HG02571 (cell line): ENCODE results near the gene NPAS3.

ENCODE experiments used
- ATAC-seq: cut with Tn5 transposase; IDR thresholded peaks from one replicate; pipeline ENCODE4 v1.9.1; 2021; ENCODE audit warnings: mild to moderate bottlenecking, moderate library complexity; ENCODE audit not compliant: unreplicated experiment

Gene NPAS3

DNA sequence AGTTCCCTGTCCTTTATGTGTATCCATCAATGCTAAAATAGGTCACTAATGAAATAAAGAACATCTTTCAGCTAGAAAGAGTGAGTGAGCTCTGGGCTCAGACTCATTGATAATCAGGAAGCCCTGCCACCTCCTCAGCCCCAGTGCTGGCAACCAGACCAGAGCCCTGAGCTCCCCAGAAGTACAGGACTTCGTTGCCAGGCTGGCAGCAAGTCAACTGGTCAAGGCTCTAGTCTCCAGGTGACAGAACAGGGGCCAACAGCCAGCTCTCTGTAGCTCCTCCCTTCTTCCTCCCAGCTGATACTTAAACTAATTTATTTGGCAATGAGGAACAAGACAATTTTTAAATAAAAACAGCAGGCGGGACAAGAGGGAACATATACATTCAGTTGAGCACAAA is 866.9 kb downstream of the NPAS3 start:
- no peak for ATAC-seq

- ATAC-seq: no peak
Measured at GRCh38 chr14:33806905-33807304, 868.2 kb downstream of the NPAS3 start.

DNA sequence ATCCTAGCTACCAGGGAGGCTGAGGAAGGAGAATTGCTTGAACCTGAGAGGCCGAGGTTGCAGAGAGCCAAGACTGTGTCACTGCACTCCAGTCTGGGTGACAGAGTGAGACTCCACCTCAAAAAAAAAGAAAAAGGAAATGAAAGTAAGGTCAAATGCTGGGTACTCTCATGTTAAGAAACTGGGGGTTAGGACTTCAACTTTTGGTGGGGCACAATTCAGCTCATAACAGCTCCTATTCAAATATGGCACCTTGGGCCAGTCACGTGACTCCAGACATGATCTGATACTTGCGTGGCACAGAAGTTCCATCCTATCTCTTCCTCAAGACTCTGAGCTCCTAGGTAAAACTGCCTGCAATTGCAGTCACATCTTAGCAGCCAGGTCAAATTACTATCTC is 869.5 kb downstream of the NPAS3 start:
- ATAC-seq: no peak

- no peak for ATAC-seq
Measured at GRCh38 chr14:33809396-33809981, 870.8 kb downstream of the NPAS3 start.

DNA sequence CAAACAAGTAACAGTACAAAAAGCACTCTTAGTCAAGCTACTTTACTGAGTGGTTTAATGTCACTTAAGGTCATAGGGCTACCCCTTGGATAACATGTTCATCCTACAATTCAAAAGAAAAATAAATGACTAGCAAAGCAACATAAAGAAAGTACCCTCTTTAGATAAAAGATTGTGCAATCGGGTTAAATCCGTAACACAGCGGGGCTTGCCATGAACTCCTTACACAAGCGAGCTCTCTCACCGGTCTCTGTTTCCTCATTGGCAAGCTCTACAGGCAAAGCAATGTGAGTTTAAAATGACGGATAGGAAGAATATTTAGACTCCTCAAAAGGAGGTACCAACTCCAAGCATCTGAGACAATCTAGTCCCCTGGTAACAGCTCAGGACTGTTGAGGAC is 871.6 kb downstream of the NPAS3 start:
- no peak for ATAC-seq

- no peak for ATAC-seq
Measured at GRCh38 chr14:33811721-33812120, 873.0 kb downstream of the NPAS3 start.

- ATAC-seq: no peak
Measured at GRCh38 chr14:33812181-33812580, 873.5 kb downstream of the NPAS3 start.

DNA sequence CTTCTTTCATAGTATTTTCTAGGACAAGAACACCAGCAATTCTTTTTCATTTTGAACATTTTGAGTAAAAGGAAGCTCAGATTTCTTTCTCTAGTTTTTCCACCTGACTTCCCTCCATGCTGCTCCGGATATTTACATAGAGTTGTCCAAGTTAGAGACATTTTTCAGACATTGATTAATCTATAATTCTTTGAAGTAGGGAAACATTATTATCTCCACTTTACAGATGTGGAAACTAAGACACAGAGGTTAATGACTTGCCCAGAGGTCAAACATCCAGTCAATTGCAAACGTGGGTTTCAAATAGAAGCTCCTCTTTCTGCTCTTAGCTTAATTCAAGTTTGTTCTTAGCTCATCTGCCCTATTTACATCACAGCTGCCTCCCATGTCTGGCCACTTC is 873.9 kb downstream of the NPAS3 start:
- ATAC-seq: no peak

DNA sequence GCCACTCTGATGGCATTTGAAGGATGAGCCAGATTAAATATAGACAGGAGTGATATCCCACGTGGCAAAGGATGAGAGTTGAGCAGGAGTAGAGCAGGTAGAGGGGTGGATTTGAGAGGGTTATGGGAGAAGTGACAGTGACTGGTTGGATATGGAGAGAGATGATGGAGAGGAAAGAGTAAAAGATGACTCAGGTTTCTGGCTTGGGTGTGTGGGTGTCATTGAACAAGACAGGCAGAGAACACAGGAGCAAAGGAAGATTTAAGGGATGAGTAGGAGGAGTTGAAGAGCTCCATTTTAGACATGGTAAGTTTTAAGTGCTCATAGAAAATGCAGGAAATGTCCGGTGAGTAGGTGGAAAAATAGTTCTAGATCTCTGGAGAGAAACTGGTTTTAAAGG is 875.3 kb downstream of the NPAS3 start:
- ATAC-seq: no peak

GRCh38 chr14:33833706-33834465 is 895.2 kb downstream of the NPAS3 start:
- no peak for ATAC-seq

DNA sequence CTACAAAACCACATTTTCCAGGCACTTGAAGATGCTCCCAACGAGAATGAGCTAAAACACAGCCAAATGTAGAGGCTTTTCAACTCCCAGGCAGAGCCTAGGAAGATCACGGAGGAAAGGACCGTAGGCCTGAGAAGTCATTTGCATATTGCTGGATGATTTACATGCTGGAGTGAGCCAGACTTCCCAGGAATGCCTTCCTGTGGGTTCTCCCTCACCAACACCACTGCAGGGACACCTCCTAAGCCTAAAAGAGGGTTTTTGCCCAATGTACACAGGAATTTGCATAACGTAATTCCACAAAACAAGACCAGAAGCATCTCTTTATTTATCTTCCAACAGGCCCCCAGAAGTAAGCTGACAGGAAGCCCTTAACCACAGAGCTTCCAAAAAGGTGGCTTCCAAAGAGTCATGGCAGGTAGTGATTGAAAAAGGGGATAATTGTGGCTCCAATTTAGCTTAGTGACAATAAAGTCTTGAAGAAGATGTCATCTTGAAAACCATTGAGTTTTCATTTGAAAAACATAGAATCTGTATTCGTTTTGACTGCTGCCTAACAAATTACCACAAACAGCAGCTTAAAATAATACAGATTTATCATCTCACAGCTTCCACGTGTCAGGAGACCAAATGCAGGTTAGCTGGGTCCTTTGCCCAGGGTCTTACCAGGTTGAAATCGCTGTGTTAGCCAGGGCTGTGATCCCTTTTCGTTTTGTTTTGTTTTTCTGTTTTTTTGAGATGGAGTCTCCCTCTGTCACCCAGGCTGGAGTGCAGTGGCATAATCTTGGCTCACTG is 896.0 kb downstream of the NPAS3 start:
- no peak for ATAC-seq

DNA sequence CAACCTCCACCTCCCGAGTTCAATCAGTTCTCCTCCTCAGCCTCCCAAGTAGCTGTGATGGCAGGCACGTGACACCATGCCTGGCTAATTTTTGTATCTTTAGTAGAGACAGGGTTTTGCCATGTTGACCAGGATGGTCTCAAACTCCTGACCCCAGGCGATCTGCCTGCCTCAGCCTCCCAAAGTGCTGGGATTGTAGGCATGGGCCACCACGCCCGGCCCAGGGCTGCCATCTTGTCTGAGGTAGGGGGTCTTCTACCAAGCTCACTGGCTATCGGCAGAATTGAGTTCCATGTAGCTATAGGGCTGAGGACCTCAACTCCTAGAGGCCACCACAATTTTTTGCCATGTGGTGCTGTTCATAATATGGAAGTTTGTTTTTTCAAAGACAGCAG is 896.6 kb downstream of the NPAS3 start:
- ATAC-seq: no peak

DNA sequence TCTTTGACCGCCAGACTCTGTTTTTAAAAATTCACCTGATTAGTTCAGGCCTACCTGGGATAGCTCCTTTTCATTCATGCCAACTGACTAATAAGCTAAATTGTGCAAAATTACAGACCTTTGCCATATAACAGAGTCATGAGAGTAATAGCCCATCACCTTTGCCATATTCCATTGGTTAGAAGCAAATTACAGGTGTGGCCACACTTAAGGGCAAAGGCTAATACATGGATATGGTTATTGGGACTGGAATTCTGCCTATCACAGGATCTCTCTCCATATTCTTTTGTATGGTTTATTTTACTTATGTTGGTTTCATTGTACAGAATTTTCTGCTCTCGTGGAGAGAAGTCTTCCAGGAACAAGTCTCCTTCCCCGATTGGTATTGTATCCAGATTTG is 897.0 kb downstream of the NPAS3 start:
- ATAC-seq: no peak

GRCh38 chr14:33836203-33836899 is 897.7 kb downstream of the NPAS3 start:
- no peak for ATAC-seq

DNA sequence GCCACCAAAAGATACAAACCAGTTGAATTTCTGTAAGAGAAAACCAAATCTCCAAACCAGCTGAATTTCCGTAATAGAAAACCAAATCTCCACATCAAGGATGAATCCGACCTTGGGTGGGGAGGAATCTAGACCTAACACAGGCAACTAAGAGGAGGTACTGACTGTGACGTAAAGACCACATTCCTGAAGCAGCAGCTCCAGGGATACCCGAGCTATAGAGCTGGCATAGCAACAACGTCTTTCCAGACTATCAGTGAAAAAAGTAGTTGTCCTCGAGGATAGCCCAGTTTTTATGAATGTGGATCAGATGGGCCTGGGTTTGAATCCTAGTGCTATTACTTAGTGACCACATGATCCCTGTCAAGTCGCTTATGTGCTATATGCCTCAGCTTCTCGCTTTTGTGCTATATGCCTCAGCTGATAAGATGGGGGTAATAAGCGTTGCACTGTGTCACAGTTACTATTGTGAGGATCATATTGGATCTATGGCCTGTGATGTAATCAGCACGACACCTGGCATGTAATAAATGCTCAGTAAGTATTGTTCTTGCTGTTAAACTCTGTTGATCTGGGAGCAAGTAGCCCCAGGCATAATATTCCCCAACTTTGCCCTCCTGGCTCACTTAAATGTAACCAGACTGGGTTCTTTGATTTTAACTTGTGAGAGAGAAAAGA is 898.4 kb downstream of the NPAS3 start:
- no peak for ATAC-seq

DNA sequence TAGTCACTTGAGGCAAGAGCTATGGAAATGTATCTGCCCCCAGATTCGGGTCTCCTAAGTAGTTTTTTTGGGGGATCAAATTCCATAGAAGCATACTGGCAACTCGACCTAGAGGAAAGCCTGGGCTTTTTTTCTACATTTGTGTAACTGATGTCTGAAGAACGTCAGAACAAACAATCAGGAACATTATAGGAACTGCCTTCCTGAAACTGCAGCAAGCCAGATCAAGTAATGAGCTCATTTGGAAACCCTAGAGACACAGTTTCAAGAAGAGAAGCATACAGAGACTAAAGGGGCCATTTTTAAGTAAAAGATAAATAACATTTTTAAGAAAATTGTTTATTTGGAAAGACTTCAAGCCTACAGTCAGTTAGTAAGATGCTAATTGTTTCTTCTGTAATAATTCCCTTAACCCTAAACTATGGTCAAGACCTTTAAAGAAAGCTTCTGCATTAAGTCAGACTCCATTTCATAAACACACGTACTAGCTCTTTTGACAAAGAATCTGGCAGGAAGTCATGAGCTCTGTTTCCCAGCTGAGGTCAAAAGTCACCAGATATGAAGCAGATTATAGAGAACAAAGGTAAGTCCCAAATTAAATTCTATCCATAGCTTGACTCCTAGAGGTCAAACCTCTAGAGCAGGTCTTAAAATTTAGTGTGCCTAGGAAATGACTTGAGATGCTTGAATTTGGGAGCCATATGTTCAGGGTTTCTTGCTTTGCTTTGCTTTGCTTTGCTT is 899.4 kb downstream of the NPAS3 start:
- ATAC-seq: no peak

- no peak for ATAC-seq
Measured at GRCh38 chr14:33839193-33840076, 900.8 kb downstream of the NPAS3 start.

- ATAC-seq: no peak
Measured at GRCh38 chr14:33840797-33841196, 902.1 kb downstream of the NPAS3 start.

DNA sequence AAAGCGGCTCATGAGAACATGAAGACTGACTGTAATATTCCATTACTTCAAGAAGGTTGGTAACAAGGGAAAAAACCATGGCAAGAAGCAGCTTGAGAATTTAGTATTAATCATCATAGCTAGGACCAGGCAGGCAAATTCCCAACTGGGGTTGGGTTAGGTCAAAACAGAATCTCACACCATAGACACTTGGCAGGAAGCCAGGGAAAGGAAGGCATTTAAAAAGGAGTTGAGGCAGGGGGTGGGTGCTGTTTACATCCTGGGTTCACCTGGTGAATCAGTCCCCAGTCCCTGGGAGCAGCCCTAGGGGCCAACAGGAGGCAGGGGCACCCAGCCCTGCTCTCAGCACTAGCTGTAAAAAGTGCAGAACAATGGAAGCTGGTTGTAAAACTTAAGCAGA is 903.6 kb downstream of the NPAS3 start:
- ATAC-seq: no peak
